ENCODE results near the gene MCF2L. TPM values are rescaled to one million over a fixed set of nuclear protein-coding genes. Genes with fewer than 3 reads are reported as not detected.
"Not testable (repeated sequence)": the region's sequence is repeated elsewhere in the genome, so short reads cannot be mapped to it uniquely, and the experiment has no call there.

MCF2L gene
- polyA plus RNA-seq, 2 donors, result 10.9 to 19.4 TPM

GRCh38 chr13:113074401-113074800 is 105.4 kb downstream of the MCF2L start:
- Histone ChIP-seq H3K9me3 (ENCODE audit: control insufficient read depth in 2 of 2, insufficient read depth in 1 of 2, low read depth in 1 of 2, low read length in 1 of 2) (no peaks in the 10 kb centered on the region), H3K27ac (ENCODE audit: low read depth in 2 of 2, low read length in 1 of 2) (no peak overlapping the region), H3K27me3 (ENCODE audit: control insufficient read depth in 1 of 2, insufficient read depth in 2 of 2, low read length in 2 of 2) (no peaks in the 10 kb centered on the region), H3K36me3 (ENCODE audit: control insufficient read depth in 2 of 2, insufficient read depth in 2 of 2, low read length in 1 of 2) (peaks cover 0 to 38% of the 10 kb centered on the region in 2 donors), H3K4me1 (ENCODE audit: control insufficient read depth in 2 of 2, insufficient read depth in 2 of 2, low read length in 1 of 2) (no peaks in the 10 kb centered on the region), H3K4me3 (ENCODE audit: low read depth in 1 of 2, low read length in 2 of 2) (no peak overlapping the region)
- WGBS, 2 donors, result 94 to 95% methylated on average over 17 to 18 of the region's 18 CpGs

GRCh38 chr13:113074876-113075275 is 105.9 kb downstream of the MCF2L start:
- WGBS, 2 donors, result 96% methylated on average over 21 to 22 of the region's 22 CpGs
- H3K4me1 ChIP-seq (ENCODE audit: control insufficient read depth in 2 of 2, insufficient read depth in 2 of 2, low read length in 1 of 2), result no peaks in the 10 kb centered on the region
- H3K27ac ChIP-seq (ENCODE audit: low read depth in 2 of 2, low read length in 1 of 2), result no peak overlapping the region
- no peaks in the 10 kb centered on the region for H3K27me3 ChIP-seq (ENCODE audit: control insufficient read depth in 1 of 2, insufficient read depth in 2 of 2, low read length in 2 of 2)
- no peaks in the 10 kb centered on the region for H3K9me3 ChIP-seq (ENCODE audit: control insufficient read depth in 2 of 2, insufficient read depth in 1 of 2, low read depth in 1 of 2, low read length in 1 of 2)
- H3K4me3 ChIP-seq (ENCODE audit: low read depth in 1 of 2, low read length in 2 of 2), result no peak overlapping the region
- peaks cover 0 to 38% of the 10 kb centered on the region in 2 donors for H3K36me3 ChIP-seq (ENCODE audit: control insufficient read depth in 2 of 2, insufficient read depth in 2 of 2, low read length in 1 of 2)

GRCh38 chr13:113075711-113076110 is 106.7 kb downstream of the MCF2L start:
- H3K36me3 ChIP-seq (ENCODE audit: control insufficient read depth in 2 of 2, insufficient read depth in 2 of 2, low read length in 1 of 2), result peaks cover 0 to 34% of the 10 kb centered on the region in 2 donors
- no peak overlapping the region for H3K4me3 ChIP-seq (ENCODE audit: low read depth in 1 of 2, low read length in 2 of 2)
- WGBS, 2 donors, result 97% methylated on average over 17 of the region's 17 CpGs
- H3K4me1 ChIP-seq (ENCODE audit: control insufficient read depth in 2 of 2, insufficient read depth in 2 of 2, low read length in 1 of 2), result no peaks in the 10 kb centered on the region
- no peaks in the 10 kb centered on the region for H3K9me3 ChIP-seq (ENCODE audit: control insufficient read depth in 2 of 2, insufficient read depth in 1 of 2, low read depth in 1 of 2, low read length in 1 of 2)
- no peak overlapping the region for H3K27ac ChIP-seq (ENCODE audit: low read depth in 2 of 2, low read length in 1 of 2)
- H3K27me3 ChIP-seq (ENCODE audit: control insufficient read depth in 1 of 2, insufficient read depth in 2 of 2, low read length in 2 of 2), result no peaks in the 10 kb centered on the region

GRCh38 chr13:113076681-113077401 is 107.8 kb downstream of the MCF2L start:
- 94 to 95% methylated on average over 39 of the region's 39 CpGs for WGBS, 2 donors
- Histone ChIP-seq H3K27ac (ENCODE audit: low read depth in 2 of 2, low read length in 1 of 2) (no peak overlapping the region), H3K9me3 (ENCODE audit: control insufficient read depth in 2 of 2, insufficient read depth in 1 of 2, low read depth in 1 of 2, low read length in 1 of 2) (no peaks in the 10 kb centered on the region), H3K36me3 (ENCODE audit: control insufficient read depth in 2 of 2, insufficient read depth in 2 of 2, low read length in 1 of 2) (peaks cover 0 to 34% of the 10 kb centered on the region in 2 donors), H3K4me1 (ENCODE audit: control insufficient read depth in 2 of 2, insufficient read depth in 2 of 2, low read length in 1 of 2) (no peaks in the 10 kb centered on the region), H3K27me3 (ENCODE audit: control insufficient read depth in 1 of 2, insufficient read depth in 2 of 2, low read length in 2 of 2) (no peaks in the 10 kb centered on the region), H3K4me3 (ENCODE audit: low read depth in 1 of 2, low read length in 2 of 2) (no peak overlapping the region)

GRCh38 chr13:113077566-113077952 is 108.5 kb downstream of the MCF2L start:
- 87 to 91% methylated on average over 20 of the region's 20 CpGs for WGBS, 2 donors
- Histone ChIP-seq H3K9me3 (ENCODE audit: control insufficient read depth in 2 of 2, insufficient read depth in 1 of 2, low read depth in 1 of 2, low read length in 1 of 2) (no peaks in the 10 kb centered on the region), H3K27ac (ENCODE audit: low read depth in 2 of 2, low read length in 1 of 2) (no peak overlapping the region), H3K4me1 (ENCODE audit: control insufficient read depth in 2 of 2, insufficient read depth in 2 of 2, low read length in 1 of 2) (no peaks in the 10 kb centered on the region), H3K27me3 (ENCODE audit: control insufficient read depth in 1 of 2, insufficient read depth in 2 of 2, low read length in 2 of 2) (no peaks in the 10 kb centered on the region), H3K4me3 (ENCODE audit: low read depth in 1 of 2, low read length in 2 of 2) (no peak overlapping the region), H3K36me3 (ENCODE audit: control insufficient read depth in 2 of 2, insufficient read depth in 2 of 2, low read length in 1 of 2) (peaks cover 0 to 36% of the 10 kb centered on the region in 2 donors)

GRCh38 chr13:113077953-113078901 is 109.2 kb downstream of the MCF2L start:
- WGBS, 2 donors, result 93% methylated on average over 42 of the region's 42 CpGs

GRCh38 chr13:113078902-113079780 is 110.1 kb downstream of the MCF2L start:
- Histone ChIP-seq H3K4me1 (ENCODE audit: control insufficient read depth in 2 of 2, insufficient read depth in 2 of 2, low read length in 1 of 2) (peaks cover 0 to 2% of the 10 kb centered on the region in 2 donors), H3K27me3 (ENCODE audit: control insufficient read depth in 1 of 2, insufficient read depth in 2 of 2, low read length in 2 of 2) (no peaks in the 10 kb centered on the region), H3K36me3 (ENCODE audit: control insufficient read depth in 2 of 2, insufficient read depth in 2 of 2, low read length in 1 of 2) (peaks cover 0 to 35% of the 10 kb centered on the region in 2 donors), H3K27ac (ENCODE audit: low read depth in 2 of 2, low read length in 1 of 2) (no peak overlapping the region), H3K4me3 (ENCODE audit: low read depth in 1 of 2, low read length in 2 of 2) (no peak overlapping the region), H3K9me3 (ENCODE audit: control insufficient read depth in 2 of 2, insufficient read depth in 1 of 2, low read depth in 1 of 2, low read length in 1 of 2) (no peaks in the 10 kb centered on the region)
- 80% methylated on average over 27 of the region's 27 CpGs for WGBS, 2 donors

More at GRCh38 chr13:113077953-113078901, 109.2 kb downstream of the MCF2L start:
- no peaks in the 10 kb centered on the region for H3K4me1 ChIP-seq (ENCODE audit: control insufficient read depth in 2 of 2, insufficient read depth in 2 of 2, low read length in 1 of 2)
- H3K27ac ChIP-seq (ENCODE audit: low read depth in 2 of 2, low read length in 1 of 2), result no peak overlapping the region
- no peak overlapping the region for H3K4me3 ChIP-seq (ENCODE audit: low read depth in 1 of 2, low read length in 2 of 2)
- no peaks in the 10 kb centered on the region for H3K9me3 ChIP-seq (ENCODE audit: control insufficient read depth in 2 of 2, insufficient read depth in 1 of 2, low read depth in 1 of 2, low read length in 1 of 2)
- no peaks in the 10 kb centered on the region for H3K27me3 ChIP-seq (ENCODE audit: control insufficient read depth in 1 of 2, insufficient read depth in 2 of 2, low read length in 2 of 2)
- H3K36me3 ChIP-seq (ENCODE audit: control insufficient read depth in 2 of 2, insufficient read depth in 2 of 2, low read length in 1 of 2), result peaks cover 0 to 36% of the 10 kb centered on the region in 2 donors

- not testable (repeated sequence) for H3K27me3 ChIP-seq (ENCODE audit: control insufficient read depth in 1 of 2, insufficient read depth in 2 of 2, low read length in 2 of 2); H3K27ac ChIP-seq (ENCODE audit: low read depth in 2 of 2, low read length in 1 of 2); H3K4me1 ChIP-seq (ENCODE audit: control insufficient read depth in 2 of 2, insufficient read depth in 2 of 2, low read length in 1 of 2); H3K4me3 ChIP-seq (ENCODE audit: low read depth in 1 of 2, low read length in 2 of 2); H3K9me3 ChIP-seq (ENCODE audit: control insufficient read depth in 2 of 2, insufficient read depth in 1 of 2, low read depth in 1 of 2, low read length in 1 of 2)
- H3K36me3 ChIP-seq (ENCODE audit: control insufficient read depth in 2 of 2, insufficient read depth in 2 of 2, low read length in 1 of 2), result peaks cover 0 to 31% of the 10 kb centered on the region in 2 donors
- 71 to 80% methylated on average over 6 to 8 of the region's 9 CpGs for WGBS, 2 donors
These were observed 110.7 kb downstream of the MCF2L start for GRCh38 chr13:113079781-113080080.

GRCh38 chr13:113080361-113080831 is 111.4 kb downstream of the MCF2L start:
- no peaks in the 10 kb centered on the region for H3K27me3 ChIP-seq (ENCODE audit: control insufficient read depth in 1 of 2, insufficient read depth in 2 of 2, low read length in 2 of 2)
- WGBS, 2 donors, result 87 to 90% methylated on average over 18 of the region's 18 CpGs
- no peak overlapping the region for H3K4me3 ChIP-seq (ENCODE audit: low read depth in 1 of 2, low read length in 2 of 2)
- no peaks in the 10 kb centered on the region for H3K9me3 ChIP-seq (ENCODE audit: control insufficient read depth in 2 of 2, insufficient read depth in 1 of 2, low read depth in 1 of 2, low read length in 1 of 2)
- H3K36me3 ChIP-seq (ENCODE audit: control insufficient read depth in 2 of 2, insufficient read depth in 2 of 2, low read length in 1 of 2), result peaks cover 0 to 30% of the 10 kb centered on the region in 2 donors
- peaks cover 0 to 2% of the 10 kb centered on the region in 2 donors for H3K4me1 ChIP-seq (ENCODE audit: control insufficient read depth in 2 of 2, insufficient read depth in 2 of 2, low read length in 1 of 2)
- no peak overlapping the region for H3K27ac ChIP-seq (ENCODE audit: low read depth in 2 of 2, low read length in 1 of 2)

Data from esophagus (tissue), 2 donors.